ENCODE results near the gene MAP2K5. TPM values are rescaled to one million over a fixed set of nuclear protein-coding genes. Genes with fewer than 3 reads are reported as not detected.
A peak's percentile ranks its signal among the peaks of the same experiment; 100 is the strongest.

MAP2K5 gene
- total RNA-seq, 1 experiment from 2014 or later = 15.0 TPM

DNA sequence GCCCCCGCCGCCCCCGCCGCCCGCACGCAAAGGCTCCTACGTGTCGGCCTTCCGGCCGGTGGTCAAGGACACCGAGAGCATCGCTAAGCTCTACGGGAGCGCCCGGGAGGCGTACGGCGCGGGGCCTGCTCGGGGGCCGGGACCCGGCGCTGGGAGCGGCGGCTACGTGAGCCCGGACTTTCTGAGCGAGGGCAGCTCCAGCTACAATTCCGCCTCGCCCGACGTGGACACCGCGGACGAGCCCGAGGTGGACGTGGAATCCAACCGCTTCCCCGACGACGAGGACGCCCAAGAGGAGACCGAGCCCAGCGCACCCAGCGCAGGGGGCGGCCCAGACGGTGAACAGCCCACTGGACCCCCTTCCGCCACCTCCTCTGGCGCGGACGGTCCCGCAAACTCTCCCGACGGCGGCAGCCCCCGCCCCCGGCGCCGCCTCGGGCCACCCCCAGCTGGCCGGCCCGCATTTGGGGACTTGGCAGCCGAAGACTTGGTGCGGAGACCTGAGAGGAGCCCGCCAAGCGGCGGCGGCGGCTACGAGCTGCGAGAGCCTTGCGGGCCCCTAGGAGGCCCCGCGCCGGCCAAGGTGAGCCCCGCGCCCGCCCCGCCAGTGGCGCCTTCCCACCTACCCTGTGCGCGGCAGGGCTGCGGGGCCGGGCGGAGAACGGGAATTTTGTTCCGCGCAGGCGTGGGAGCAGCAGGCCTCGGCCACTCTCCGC lies 285.2 kb downstream of the MAP2K5 start:
- peaks cover 92% of the 10 kb centered on the region for H3K27me3 Mint-ChIP-seq (ENCODE audit: low read depth)
- no peak overlapping the region for H3K4me2 ChIP-seq (ENCODE audit: insufficient read depth, insufficient read length, low read length)

More for the DNA sequence above, 285.2 kb downstream of the MAP2K5 start:
- Histone ChIP-seq H2AK5ac (ENCODE audit: insufficient read length, low read length) (no peak overlapping the region), H3K56ac (ENCODE audit: insufficient read length, low read depth, low read length) (no peak overlapping the region), H3K18ac (ENCODE audit: insufficient read length, low read depth, low read length) (no peak overlapping the region), H3K27me3 (ENCODE audit: insufficient read depth, low read length) (peaks cover 92% of the 10 kb centered on the region), H3K79me2 (ENCODE audit: insufficient read depth, low read length) (no peaks in the 10 kb centered on the region), H3K23me2 (ENCODE audit: insufficient read length, low read depth, low read length, poor library complexity, severe bottlenecking) (peaks cover under 1% of the 10 kb centered on the region), H3K4me1 (ENCODE audit: insufficient read depth, low read length) (peaks cover 9% of the 10 kb centered on the region; the same call in 1 of the 2 replicates), H4K5ac (ENCODE audit: insufficient read length, low read depth, low read length) (no peak overlapping the region), H3K9me3 (ENCODE audit: control insufficient read depth, low read depth, low read length) (no peaks in the 10 kb centered on the region), H2BK120ac (ENCODE audit: low read depth, low read length, poor library complexity, severe bottlenecking) (no peak overlapping the region), H2BK5ac (ENCODE audit: insufficient read length, low read length) (no peak overlapping the region), H3K79me1 (ENCODE audit: insufficient read depth, low read depth, low read length, poor library complexity, severe bottlenecking) (no peaks in the 10 kb centered on the region), H3K23ac (ENCODE audit: insufficient read length, low read depth, low read length) (no peak overlapping the region), H2BK15ac (ENCODE audit: low read depth, low read length) (no peak overlapping the region), H2AFZ (ENCODE audit: low read length) (no peak overlapping the region), H4K8ac (replicated peaks; ENCODE audit: insufficient read length, low read depth, low read length) (no peak overlapping the region), H4K91ac (ENCODE audit: insufficient read length, low read depth, low read length) (no peak overlapping the region), H3K27ac (ENCODE audit: insufficient read length, low read depth, low read length) (no peak overlapping the region), H3K4ac (ENCODE audit: low read depth, low read length) (no peak overlapping the region), H4K20me1 (ENCODE audit: control insufficient read depth, insufficient read depth, insufficient read length) (no peaks in the 10 kb centered on the region), H2BK20ac (ENCODE audit: low read depth, low read length, poor library complexity, severe bottlenecking) (no peak overlapping the region), H2BK12ac (ENCODE audit: insufficient read length, low read depth, low read length) (no peak overlapping the region), H3T11ph (ENCODE audit: low read length) (no peak overlapping the region), H3K14ac (ENCODE audit: insufficient read depth, low read length) (no peak overlapping the region), H3K9ac (ENCODE audit: extremely low read depth, insufficient read length, low read length) (no peak overlapping the region)
- no peaks in the 10 kb centered on the region; a peak in 5 of 7 replicates for H3K36me3 Mint-ChIP-seq (ENCODE audit: insufficient read depth in 1 of 3, low read depth in 3 of 3)
- TF ChIP-seq, protein P1, sequence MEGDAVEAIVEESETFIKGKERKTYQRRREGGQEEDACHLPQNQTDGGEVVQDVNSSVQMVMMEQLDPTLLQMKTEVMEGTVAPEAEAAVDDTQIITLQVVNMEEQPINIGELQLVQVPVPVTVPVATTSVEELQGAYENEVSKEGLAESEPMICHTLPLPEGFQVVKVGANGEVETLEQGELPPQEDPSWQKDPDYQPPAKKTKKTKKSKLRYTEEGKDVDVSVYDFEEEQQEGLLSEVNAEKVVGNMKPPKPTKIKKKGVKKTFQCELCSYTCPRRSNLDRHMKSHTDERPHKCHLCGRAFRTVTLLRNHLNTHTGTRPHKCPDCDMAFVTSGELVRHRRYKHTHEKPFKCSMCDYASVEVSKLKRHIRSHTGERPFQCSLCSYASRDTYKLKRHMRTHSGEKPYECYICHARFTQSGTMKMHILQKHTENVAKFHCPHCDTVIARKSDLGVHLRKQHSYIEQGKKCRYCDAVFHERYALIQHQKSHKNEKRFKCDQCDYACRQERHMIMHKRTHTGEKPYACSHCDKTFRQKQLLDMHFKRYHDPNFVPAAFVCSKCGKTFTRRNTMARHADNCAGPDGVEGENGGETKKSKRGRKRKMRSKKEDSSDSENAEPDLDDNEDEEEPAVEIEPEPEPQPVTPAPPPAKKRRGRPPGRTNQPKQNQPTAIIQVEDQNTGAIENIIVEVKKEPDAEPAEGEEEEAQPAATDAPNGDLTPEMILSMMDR (conservative IDR thresholded peaks at IDR 0.05) = no peak
- peak overlapping the region in 1 of 2 experiments; percentile 68; a peak in 2 of 5 replicates for H3K4me3 Mint-ChIP-seq
- peaks cover 6 to 12% of the 10 kb centered on the region in 2 experiments; a peak in 4 of 5 replicates for H3K9me3 Mint-ChIP-seq
- peak; percentile 54 for DNase-seq
- H3K4me1 Mint-ChIP-seq = peaks cover 28 to 50% of the 10 kb centered on the region in 2 experiments
- H3K27ac Mint-ChIP-seq = no peak overlapping the region
- no CpG with 5 or more reads among the region's 91 CpGs for WGBS (ENCODE audit: extremely low coverage, insufficient read length, low lambda C conversion rate)
